GM12891 (cell line): ENCODE measurements around the gene MAP3K20.

Experiments
- PAX5 ChIP-seq: IDR thresholded peaks from 2 replicates; pipeline ENCODE4 v1.6.1; 2011; ENCODE audit warnings: low read length, moderate library complexity, mild to moderate bottlenecking; ENCODE audit not compliant: insufficient read depth, severe bottlenecking
- POLR2A ChIP-seq: IDR thresholded peaks from 2 replicates; pipeline ENCODE4 v1.6.1; 2011; ENCODE audit warnings: low read depth, low read length, control low read depth
- POLR2AphosphoS5 ChIP-seq: IDR thresholded peaks from 2 replicates; pipeline ENCODE4 v1.6.1; 2011; ENCODE audit warnings: low read depth, low read length, control low read depth
- TAF1 ChIP-seq: IDR thresholded peaks from 2 replicates; pipeline ENCODE4 v1.6.1; 2011; ENCODE audit warnings: low read depth, low read length, control low read depth

- TF ChIP-seq POLR2AphosphoS5 (no peak), POLR2A (no peak), PAX5 (no peak), TAF1 (no peak)
These were observed 428 bp upstream of the MAP3K20 start for GRCh38 chr2:173075056-173075780.
